Measurements from ENCODE around the gene PALLD.

GRCh38 chr4:168673476-168673875, 176.6 kb downstream of the PALLD start:
- TF ChIP-seq GATA2 (IDR thresholded peaks at IDR 0.05; ENCODE audit: low read depth, low read length) (no peak), GATA3 (IDR thresholded peaks at IDR 0.05; ENCODE audit: low read depth, low read length) (no peak)
